K562 (cell line): ENCODE results near the gene ATG14. TPM values are rescaled to one million over a fixed set of nuclear protein-coding genes. Genes with fewer than 3 reads are reported as not detected.

Experiments used
- ATAC-seq: fragments of 200-7000 bp; cut with Tn5 transposase; 3 replicates; pipeline ENCODE4 v1.9.1; 2020; ENCODE audit warnings: moderate library complexity
- BruUV-seq: library from RNA; stranded (reverse); fragments of 400-500 nt; replicated peaks from 2 replicates; lab custom pipeline; 2021; lab: Mats Ljungman, UMichigan
- CTCF ChIA-PET: fragments of 300-600 bp; formaldehyde crosslinking; extraction: SDS; loops from one replicate; lab custom pipeline; 2021; ENCODE audit warnings: low intra/inter-chr PET ratio; lab: Yijun Ruan, JAX
- POLR2A ChIA-PET: fragments of 300-600, 350-650 bp; sonication (Branson Sonifier 250); formaldehyde crosslinking; extraction: SDS; loops from one replicate; lab custom pipeline; 2021; ENCODE audit warnings: antibody characterized with exemption, inconsistent platforms; lab: Yijun Ruan, JAX
- DNase-seq, 4 experiments: peaks; one replicate each; pipeline versions ENCODE4 v3.0.0 to v3.0.0-alpha.2; 2011 to 2018; ENCODE audit warnings: low spot score in 3 of 4, mixed read lengths in 3 of 4; ENCODE audit errors: extremely low read depth in 1 of 4
- FAIRE-seq: peaks from 2 replicates; lab custom pipeline; 2011; peaks lifted over from hg19 to GRCh38; lab: Jason Lieb, UNC
- H2AFZ ChIP-seq: 2 replicates; pipeline ENCODE4 v1.6.0; 2011; ENCODE audit warnings: low read depth, low read length, control low read depth, inconsistent platforms
- H3K27ac ChIP-seq: fragments of 200-600 bp; 3 replicates; pipeline ENCODE4 v1.8.0; 2011; ENCODE audit warnings: low read depth, mild to moderate bottlenecking, control low read depth, inconsistent platforms, low read length, moderate library complexity, mixed read lengths; ENCODE audit errors: extremely low read depth
- H3K27me3 ChIP-seq, 2 experiments: fragments of 300-600 bp in 1 of 2; 2 replicates in 1 of 2; 3 replicates in 1 of 2; pipeline versions ENCODE4 v1.6.0 to v1.8.0; 2011; ENCODE audit warnings: inconsistent platforms in 2 of 2, low read length in 2 of 2, mild to moderate bottlenecking in 1 of 2, mixed read lengths in 1 of 2, moderate library complexity in 1 of 2; ENCODE audit not compliant: control insufficient read depth in 2 of 2, insufficient read depth in 2 of 2
- H3K36me3 ChIP-seq: fragments of 300-600 bp; 3 replicates; pipeline ENCODE4 v1.8.0; 2011; ENCODE audit warnings: mild to moderate bottlenecking, low read length, inconsistent platforms; ENCODE audit not compliant: control insufficient read depth, insufficient read depth
- H3K4me1 ChIP-seq, 2 experiments: fragments of 200-600 bp in 1 of 2; replicated peaks in 1 of 2; 2 replicates in 1 of 2; 3 replicates in 1 of 2; pipeline versions ENCODE4 v1.5.1 to v1.8.0; 2011; ENCODE audit warnings: inconsistent platforms in 2 of 2, low read length in 2 of 2, mild to moderate bottlenecking in 1 of 2, mixed read lengths in 1 of 2, moderate library complexity in 1 of 2; ENCODE audit not compliant: control insufficient read depth in 2 of 2, insufficient read depth in 2 of 2
- H3K4me2 ChIP-seq: 2 replicates; pipeline ENCODE4 v1.6.1; 2011; ENCODE audit warnings: low read length, control low read depth, inconsistent platforms, mixed read lengths; ENCODE audit not compliant: insufficient read depth
- H3K4me3 ChIP-seq: fragments of 200-600 bp; sonication (generic), shearing (Covaris generic); 2 replicates; pipeline ENCODE4 v1.5.1; 2016; ENCODE audit warnings: control low read depth, inconsistent platforms
- H3K79me2 ChIP-seq: fragments of 200-600 bp; 3 replicates; pipeline ENCODE4 v1.8.0; 2011; ENCODE audit warnings: low read length, inconsistent platforms; ENCODE audit not compliant: control insufficient read depth, insufficient read depth
- H3K9ac ChIP-seq, 2 experiments: 2 replicates each; pipeline versions ENCODE4 v1.6.0 to v1.6.1; 2011; ENCODE audit warnings: low read depth in 2 of 2, low read length in 2 of 2, control low read depth in 1 of 2, inconsistent platforms in 1 of 2, mild to moderate bottlenecking in 1 of 2, mixed read lengths in 1 of 2; ENCODE audit not compliant: insufficient read depth in 1 of 2
- H3K9me1 ChIP-seq: one replicate; pipeline ENCODE4 v1.6.0; 2011; ENCODE audit warnings: inconsistent platforms, mild to moderate bottlenecking, low read length, moderate library complexity; ENCODE audit not compliant: control insufficient read depth, insufficient read depth
- H3K9me3 ChIP-seq: replicated peaks from 2 replicates; pipeline ENCODE4 v1.5.1; 2011; ENCODE audit warnings: low read depth, low read length, inconsistent platforms; ENCODE audit not compliant: control insufficient read depth, insufficient read depth
- H4K20me1 ChIP-seq: replicated peaks from 2 replicates; pipeline ENCODE4 v1.6.1; 2011; ENCODE audit warnings: low read length, inconsistent platforms, mixed read lengths; ENCODE audit not compliant: control insufficient read depth, insufficient read depth
- ATF1 ChIP-seq, 2 experiments: fragments of 450-650 bp in 1 of 2; IDR thresholded peaks; 2 replicates each; pipeline ENCODE4 v1.6.1; 2016; ENCODE audit warnings: missing compliant biosample characterization in 1 of 2, missing genetic modification characterization in 1 of 2
- E2F5 ChIP-seq: sonication (generic); formaldehyde crosslinking; IDR thresholded peaks from 2 replicates; pipeline ENCODE4 v1.8.0; 2022; ENCODE audit warnings: mild to moderate bottlenecking, missing genetic modification reagents
- FOXA3 ChIP-seq, 2 experiments: fragments of 450-650 bp in 1 of 2; sonication (generic) in 1 of 2; formaldehyde crosslinking; IDR thresholded peaks in 1 of 2; conservative IDR thresholded peaks in 1 of 2; 2 replicates each; pipeline versions ENCODE4 v1.4.0 to v1.8.0; 2020 to 2022; ENCODE audit warnings: mild to moderate bottlenecking in 2 of 2, missing genetic modification reagents in 1 of 2
- FOXM1 ChIP-seq, 2 experiments: fragments of 450-650 bp in 1 of 2; sonication (generic) in 1 of 2; formaldehyde crosslinking in 1 of 2; IDR thresholded peaks; 2 replicates each; pipeline versions ENCODE4 v1.6.1 to v1.9.0; 2017 to 2022; ENCODE audit warnings: low read depth in 2 of 2, mild to moderate bottlenecking in 2 of 2, missing genetic modification reagents in 1 of 2, moderate library complexity in 1 of 2
- GATA2 ChIP-seq: sonication (generic); formaldehyde crosslinking; IDR thresholded peaks from 2 replicates; pipeline ENCODE4 v1.4.0; 2020; ENCODE audit warnings: mild to moderate bottlenecking, missing genetic modification reagents
- HNRNPLL ChIP-seq: fragments of 200-400 bp; formaldehyde crosslinking; IDR thresholded peaks from 2 replicates; pipeline ENCODE4 v1.6.1; 2017; ENCODE audit warnings: low read length, low read depth, mild to moderate bottlenecking; ENCODE audit not compliant: poor library complexity, severe bottlenecking
- ILF3 ChIP-seq: fragments of 450-650 bp; IDR thresholded peaks from 2 replicates; pipeline ENCODE4 v1.6.1; 2018; ENCODE audit warnings: antibody characterized with exemption, mild to moderate bottlenecking, moderate library complexity, borderline replicate concordance
- NFIC ChIP-seq: fragments of 450-650 bp; IDR thresholded peaks from 2 replicates; pipeline ENCODE4 v1.6.1; 2017; ENCODE audit warnings: mild to moderate bottlenecking, inconsistent platforms
- PHF20 ChIP-seq: fragments of 450-650 bp; IDR thresholded peaks from 2 replicates; pipeline ENCODE4 v1.6.1; 2018; ENCODE audit not compliant: partially characterized antibody
- RBM15 ChIP-seq: fragments of 200-400 bp; formaldehyde crosslinking; IDR thresholded peaks from 2 replicates; pipeline ENCODE4 v1.6.1; 2018; ENCODE audit warnings: mild to moderate bottlenecking, low read length, moderate library complexity; ENCODE audit not compliant: insufficient read depth
- RFX5 ChIP-seq: IDR thresholded peaks from 2 replicates; pipeline ENCODE4 v1.6.1; 2011; ENCODE audit warnings: low read depth, mild to moderate bottlenecking, improper control_type of control experiment, low read length
- SNRNP70 ChIP-seq: fragments of 200-400 bp; formaldehyde crosslinking; optimal IDR thresholded peaks from 2 replicates; pipeline ENCODE3; 2017; ENCODE audit warnings: low read depth, low read length
- THRB ChIP-seq: fragments of 450-650 bp; formaldehyde crosslinking; conservative IDR thresholded peaks from 2 replicates; pipeline ENCODE4 v1.4.0; 2022; ENCODE audit warnings: mild to moderate bottlenecking, missing genetic modification characterization
- ZBTB33 ChIP-seq: sonication (generic); formaldehyde crosslinking; IDR thresholded peaks from 2 replicates; pipeline ENCODE4 v1.8.1; 2023; ENCODE audit warnings: mild to moderate bottlenecking, missing genetic modification reagents
- ZNF134 ChIP-seq: fragments of 250-450 bp; sonication (Bioruptor Pico); conservative IDR thresholded peaks from 2 replicates; pipeline ENCODE4 v1.4.0; 2020
- ZNF253 ChIP-seq: fragments of 250-450 bp; sonication (Bioruptor Pico); conservative IDR thresholded peaks from 2 replicates; pipeline ENCODE4 v1.6.1; 2021; ENCODE audit warnings: mild to moderate bottlenecking
- ZNF586 ChIP-seq: fragments of 450-650 bp; formaldehyde crosslinking; conservative IDR thresholded peaks from 2 replicates; pipeline ENCODE4 v1.4.0; 2020; ENCODE audit warnings: mild to moderate bottlenecking, moderate library complexity
- WGBS: fragments of 100-300 bp; shearing (Covaris generic); methylation state at CpG from one replicate; pipeline ENCODE4 v1.1.6; 2016; ENCODE audit warnings: low coverage, mixed read lengths; ENCODE audit not compliant: insufficient coverage; ENCODE audit errors: missing lambda C conversion rate; 5-methylcytosine and 5-hydroxymethylcytosine counted together
- in situ Hi-C: fragments of 300-500 bp; cut with MboI; formaldehyde crosslinking; loops from 4 replicates; pipeline ENCODE4 v1.15.0; 2018; ENCODE audit warnings: inconsistent platforms, mixed read lengths
- intact Hi-C: fragments of 100-400 bp; cut with micrococcal nuclease; formaldehyde crosslinking; loops from 2 replicates; pipeline ENCODE4 v1.14.2; 2022
- polyA plus RNA-seq, 8 experiments: library from polyadenylated mRNA; depleted of rRNA in 4 of 8; stranded (reverse) in 5 of 8; unstranded in 3 of 8; fragments of >200 nt; fragmentation: Nextera tagmentation in 2 of 8; fragmentation: Illumina TruSeq in 1 of 8; extraction: Ambion mirVana in 2 of 8; extraction: Trizol in 1 of 8; gene quantifications; 2 replicates each; pipeline versions ENCODE4 v1.2.1 to v1.2.3, GENCODE V29; 2011 to 2014; ENCODE audit warnings: inconsistent platforms in 1 of 8, missing spikeins in 1 of 8
- total RNA-seq, 7 experiments: library from RNA; depleted of rRNA in 6 of 7; stranded (reverse); fragments of >200 nt in 6 of 7; fragmentation: Illumina TruSeq in 2 of 7; extraction: Trizol in 2 of 7; gene quantifications; 2 replicates each; pipeline versions ENCODE4 v1.2.1 to v1.2.3, GENCODE V29; 2011 to 2021; ENCODE audit warnings: low replicate concordance in 1 of 7

Gene ATG14
- total and polyA plus RNA-seq, 9 of the 15 experiments (the other 6 are each of a cell fraction or from before 2014, with no cell fraction given): 0.55 to 4.2 (median 3.5) TPM

DNA sequence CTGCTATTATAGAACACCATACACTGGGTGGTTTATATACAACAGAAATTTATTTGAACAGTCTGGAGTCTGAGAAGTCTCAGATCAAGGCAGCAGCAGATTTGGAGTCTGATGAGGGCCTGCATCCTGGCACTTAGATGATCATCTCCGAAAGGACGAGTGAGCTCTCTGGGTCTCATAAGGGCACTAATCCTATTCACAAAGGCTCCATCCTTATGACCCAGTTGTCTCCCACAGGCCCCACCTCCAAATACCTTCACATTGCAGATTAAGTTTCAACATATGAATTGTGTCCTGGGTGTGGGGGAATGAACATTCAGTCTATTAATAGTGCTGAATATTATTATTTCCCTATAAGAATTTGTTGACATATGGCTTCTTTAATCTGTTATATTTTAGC, 86.8 kb downstream of the ATG14 start:
- Histone ChIP-seq H3K36me3 (peaks cover 3% of the 10 kb centered on the region; the same call in 1 of the 3 replicates), H3K4me1 (no peaks in the 10 kb centered on the region), H2AFZ (no peak overlapping the region), H3K27me3 (no peaks in the 10 kb centered on the region), H3K4me2 (no peak overlapping the region), H3K4me3 (no peak overlapping the region), H3K9me1 (no peaks in the 10 kb centered on the region), H3K9ac (no peak overlapping the region), H3K27ac (no peak overlapping the region), H3K79me2 (peaks cover 34% of the 10 kb centered on the region), H3K9me3 (no peaks in the 10 kb centered on the region), H4K20me1 (no peaks in the 10 kb centered on the region; the same call in none of the 2 replicates)
- POLR2A ChIA-PET: no interaction called here
- FAIRE-seq: no peak
- ATAC-seq: no peak
- BruUV-seq: no TSS peak
- 88% methylated on average over 2 of the region's 2 CpGs for WGBS
- no peak for DNase-seq
- in situ Hi-C loops: no loop called here
- CTCF ChIA-PET: no interaction called here
- intact Hi-C loops: no loop called here
- no peak for TF ChIP-seq RBM15
- TF ChIP-seq ZNF253: no peak
- no peak for TF ChIP-seq FOXA3 (CRISPR knock-in tag; conservative IDR thresholded peaks at IDR 0.05 in 1 of 2, IDR thresholded peaks at IDR 0.05 in 1 of 2)
- no peak for TF ChIP-seq HNRNPLL
- no peak for TF ChIP-seq THRB (CRISPR knock-in tag)
- TF ChIP-seq SNRNP70: no peak
- TF ChIP-seq E2F5: no peak
- no peak for TF ChIP-seq RFX5
- no peak for TF ChIP-seq ILF3
- no peak for TF ChIP-seq PHF20
- TF ChIP-seq FOXM1 (IDR thresholded peaks at IDR 0.05; ENCODE audit: low read depth): no peak
- no peak for TF ChIP-seq FOXM1 (CRISPR knock-in tag; IDR thresholded peaks at IDR 0.05; ENCODE audit: low read depth)
- no peak for TF ChIP-seq GATA2 (CRISPR knock-in tag)
- no peak for TF ChIP-seq ZBTB33 (CRISPR knock-in tag)
- TF ChIP-seq ZNF134 (CRISPR knock-in tag): no peak
- no peak for TF ChIP-seq ATF1 (CRISPR knock-in tag; IDR thresholded peaks at IDR 0.05)
- TF ChIP-seq ATF1 (tag; IDR thresholded peaks at IDR 0.05): no peak
- no peak for TF ChIP-seq NFIC
- TF ChIP-seq ZNF586 (CRISPR knock-in tag): no peak
